ENCODE measurements around the gene NT5C. TPM values are rescaled to one million over a fixed set of nuclear protein-coding genes. Genes with fewer than 3 reads are reported as not detected.

NT5C gene
- total RNA-seq, 6 experiments from 2014 or later = 10.5 to 35.1 (median 12.6) TPM

DNA sequence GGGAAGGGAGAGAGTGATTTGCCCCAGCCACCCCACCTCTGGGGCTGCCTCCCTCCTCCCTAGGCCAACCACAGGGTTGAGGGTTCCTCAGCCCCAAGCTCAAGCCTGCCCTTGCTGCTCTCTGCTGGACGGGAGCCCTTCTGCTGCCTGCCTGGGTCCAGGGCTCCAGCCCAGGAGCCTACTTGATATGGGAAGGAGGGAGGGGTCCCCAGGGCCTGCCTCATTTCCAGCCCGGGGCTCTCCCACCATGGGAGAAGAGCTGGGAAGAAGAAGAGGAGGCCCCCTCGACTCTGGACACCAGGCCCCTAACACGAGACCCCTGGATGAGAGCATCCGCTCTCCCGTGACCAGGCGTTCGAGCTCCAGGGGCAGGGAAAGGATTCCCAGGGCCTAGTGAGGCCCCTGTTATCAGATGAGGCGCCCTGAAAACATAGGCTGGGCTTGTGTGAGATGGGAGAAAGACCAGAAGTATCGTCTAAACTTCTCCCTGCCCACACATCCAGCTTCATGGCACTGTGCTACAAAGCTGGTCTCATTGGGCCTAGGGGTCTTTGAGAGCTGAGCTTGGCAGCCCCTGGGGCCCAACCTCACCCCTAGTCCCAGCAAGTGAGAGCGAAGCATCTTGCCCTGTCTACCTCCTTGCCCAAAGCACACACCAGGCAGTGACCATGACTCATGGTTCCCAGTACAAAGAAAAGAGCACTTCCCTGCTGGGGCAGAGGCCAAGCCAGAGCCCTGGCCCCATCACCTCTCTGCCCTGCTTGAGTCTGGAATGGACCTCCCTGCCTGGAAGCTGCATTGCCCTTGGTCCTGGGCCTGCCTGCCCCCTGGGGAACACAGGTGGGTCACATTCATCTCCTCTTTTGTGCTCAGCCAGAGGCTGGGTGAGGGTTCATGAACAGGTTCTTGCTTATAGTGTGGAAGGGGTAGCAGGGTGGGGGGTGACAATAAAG lies 42.8 kb downstream of the NT5C start:
- intact Hi-C loops (cut with DNase I) = no loop called here
- peak overlapping the region; percentile 31 to 47 (median 39) for H3K4me3 ChIP-seq
- WGBS (ENCODE audit: insufficient coverage, low coverage, low lambda C conversion rate, missing lambda C conversion rate) = 67% methylated on average over 3 of the region's 11 CpGs
- peak overlapping the region; percentile 47 to 76 (median 72) for H3K27ac ChIP-seq
- H3K4me1 ChIP-seq = peaks cover 0 to 49% (median 23%) of the 10 kb centered on the region in 4 donors
- H3K9me3 ChIP-seq = no peaks in the 10 kb centered on the region
- no peaks in the 10 kb centered on the region for H3K27me3 ChIP-seq
- H3K36me3 ChIP-seq = no peaks in the 10 kb centered on the region
- TF ChIP-seq POLR2A (IDR thresholded peaks at IDR 0.05) = no peak
- TF ChIP-seq CTCF (IDR thresholded peaks at IDR 0.05) = no peak
- DNase-seq = peak in 1 of 3 donors; percentile 63
- ATAC-seq = peak in 2 of 4 donors; percentile 4 to 40

- ATAC-seq (peak; percentile 27 to 73 (median 42)), DNase-seq (peak; percentile 84 to 85 (median 85))
- H3K27me3 ChIP-seq = no peaks in the 10 kb centered on the region
- peaks cover 0 to 59% (median 28%) of the 10 kb centered on the region in 4 donors for H3K4me1 ChIP-seq
- intact Hi-C loops (cut with DNase I) = no loop called here
- peak within 1 kb of the TSS; percentile 47 to 76 (median 72) for H3K27ac ChIP-seq
- H3K36me3 ChIP-seq = no peaks in the 10 kb centered on the region
- TF ChIP-seq CTCF (IDR thresholded peaks at IDR 0.05) = no peak
- TF ChIP-seq POLR2A (IDR thresholded peaks at IDR 0.05) = no peak
- WGBS (ENCODE audit: insufficient coverage, low coverage, low lambda C conversion rate, missing lambda C conversion rate) = 72% methylated on average over 9 of the region's 69 CpGs
- H3K4me3 ChIP-seq = peak within 1 kb of the TSS; percentile 31 to 47 (median 39)
- no peaks in the 10 kb centered on the region for H3K9me3 ChIP-seq
Measured at GRCh38 chr17:75087558-75088453, 43.7 kb downstream of the NT5C start, which contains the start of gene SLC16A5. Gene SLC16A5, plus strand, starts transcription at chr17:75087954. Its CDS starts 5,683 bp downstream, at chr17:75093637.

GRCh38 chr17:75087182-75087557 lies 44.4 kb downstream of the NT5C start:
- Histone ChIP-seq H3K4me3 (peak overlapping the region in 2 of 3 donors; percentile 39 to 47), H3K27me3 (no peaks in the 10 kb centered on the region), H3K27ac (peak overlapping the region; percentile 39 to 67 (median 47)), H3K9me3 (no peaks in the 10 kb centered on the region), H3K4me1 (peaks cover 0 to 60% (median 28%) of the 10 kb centered on the region in 4 donors), H3K36me3 (no peaks in the 10 kb centered on the region)
- TF ChIP-seq CTCF (IDR thresholded peaks at IDR 0.05) (no peak), POLR2A (IDR thresholded peaks at IDR 0.05) (no peak)
- DNase-seq (no peak), ATAC-seq (no peak)
- intact Hi-C loops (cut with DNase I) = no loop called here
- WGBS (ENCODE audit: insufficient coverage, low coverage, low lambda C conversion rate, missing lambda C conversion rate) = no CpG with 5 or more reads among the region's 12 CpGs

- peaks cover 0 to 59% (median 27%) of the 10 kb centered on the region in 4 donors for H3K4me1 ChIP-seq
- DNase-seq (peak in 1 of 3 donors; percentile 62), ATAC-seq (peak in 3 of 4 donors; percentile 27 to 61 (median 34))
- no peak for TF ChIP-seq CTCF (IDR thresholded peaks at IDR 0.05)
- TF ChIP-seq POLR2A (IDR thresholded peaks at IDR 0.05) = no peak
- WGBS (ENCODE audit: insufficient coverage, low coverage, low lambda C conversion rate, missing lambda C conversion rate) = 38% methylated on average over 10 of the region's 15 CpGs
- H3K27ac ChIP-seq = peak overlapping the region in 2 of 3 donors; percentile 47 to 67
- no peaks in the 10 kb centered on the region for H3K27me3 ChIP-seq
- H3K4me3 ChIP-seq = no peak overlapping the region
- intact Hi-C loops (cut with DNase I) = no loop called here
- no peaks in the 10 kb centered on the region for H3K36me3 ChIP-seq
- H3K9me3 ChIP-seq = no peaks in the 10 kb centered on the region
Measured at GRCh38 chr17:75086496-75087181, 44.9 kb downstream of the NT5C start.

Measured in right lobe of liver (tissue), 6 donors.